Measurements from ENCODE around the gene GRIFIN. TPM values are rescaled to one million over a fixed set of nuclear protein-coding genes. Genes with fewer than 3 reads are reported as not detected.

The GRIFIN gene
- total and polyA plus RNA-seq, 2 donors (not counting 1 experiment from before 2014, with no cell fraction given): not detected

DNA sequence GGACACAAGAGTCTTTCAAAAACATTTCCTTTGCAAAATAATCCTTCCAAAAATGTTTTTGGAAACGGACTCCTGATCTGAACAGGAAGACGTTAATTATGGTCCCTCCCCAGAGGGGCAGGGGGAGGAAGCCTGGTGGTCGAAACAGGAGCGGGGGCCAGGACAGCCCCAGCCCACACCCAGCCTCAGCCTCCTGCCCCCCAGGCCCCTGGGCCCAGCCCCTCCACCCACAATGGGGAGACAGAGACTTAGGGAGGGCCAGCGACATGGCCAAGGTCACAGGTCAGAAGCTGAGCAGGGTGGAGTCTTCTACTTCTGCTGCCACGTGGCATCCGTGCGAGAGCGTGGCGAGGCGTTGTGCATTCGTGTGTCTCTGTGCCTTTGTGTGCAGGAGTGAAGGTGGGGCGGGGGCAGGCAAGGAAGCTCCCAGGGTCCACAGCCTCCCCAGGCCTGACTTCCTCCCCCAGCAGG, 14.0 kb upstream of the GRIFIN start:
- POLR2A ChIA-PET: no interaction called here
- Histone ChIP-seq H3K27ac (ENCODE audit: low read length in 2 of 2) (no peak overlapping the region), H3K27me3 (replicated peaks in 1 of 4; ENCODE audit: control extremely low read depth in 1 of 4, control insufficient read depth in 3 of 4, insufficient read depth in 4 of 4, low read length in 3 of 4) (peaks cover 0 to 27% (median 0%) of the 10 kb centered on the region in 4 experiments), H3K4me2 (replicated peaks; ENCODE audit: low read depth, low read length, poor library complexity, severe bottlenecking) (no peak overlapping the region), H3K4me1 (ENCODE audit: control insufficient read depth in 2 of 2, insufficient read depth in 2 of 2, low read length in 2 of 2) (peaks cover 0 to 6% of the 10 kb centered on the region in 2 donors), H3K9ac (ENCODE audit: low read length) (no peak overlapping the region), H2AFZ (ENCODE audit: insufficient read depth, low read depth, low read length, poor library complexity, severe bottlenecking) (no peak overlapping the region), H3K36me3 (replicated peaks in 1 of 2; ENCODE audit: control extremely low read depth in 1 of 2, control insufficient read depth in 1 of 2, extremely low read depth in 1 of 2, insufficient read depth in 2 of 2, low read length in 1 of 2) (no peaks in the 10 kb centered on the region), H3K9me3 (ENCODE audit: control extremely low read depth in 1 of 3, control insufficient read depth in 2 of 3, insufficient read depth in 1 of 3, low read length in 2 of 3) (peaks cover 0 to 4% (median 0%) of the 10 kb centered on the region in 3 donors), H4K20me1 (ENCODE audit: control insufficient read depth, insufficient read depth, low read length, poor library complexity, severe bottlenecking) (no peaks in the 10 kb centered on the region), H3K4me3 (ENCODE audit: control extremely low read depth in 1 of 5, extremely low read depth in 1 of 5, insufficient read depth in 1 of 5, low read depth in 2 of 5, low read length in 4 of 5) (no peak overlapping the region), H3K79me2 (ENCODE audit: control insufficient read depth, insufficient read depth, low read length) (no peaks in the 10 kb centered on the region)
- DNase-seq: no peak
- CTCF ChIA-PET: no interaction called here
- no peak for TF ChIP-seq EZH2 (IDR thresholded peaks at IDR 0.05; ENCODE audit: borderline replicate concordance, insufficient read depth, low read depth, low read length, poor library complexity, severe bottlenecking)
- TF ChIP-seq, protein P1, sequence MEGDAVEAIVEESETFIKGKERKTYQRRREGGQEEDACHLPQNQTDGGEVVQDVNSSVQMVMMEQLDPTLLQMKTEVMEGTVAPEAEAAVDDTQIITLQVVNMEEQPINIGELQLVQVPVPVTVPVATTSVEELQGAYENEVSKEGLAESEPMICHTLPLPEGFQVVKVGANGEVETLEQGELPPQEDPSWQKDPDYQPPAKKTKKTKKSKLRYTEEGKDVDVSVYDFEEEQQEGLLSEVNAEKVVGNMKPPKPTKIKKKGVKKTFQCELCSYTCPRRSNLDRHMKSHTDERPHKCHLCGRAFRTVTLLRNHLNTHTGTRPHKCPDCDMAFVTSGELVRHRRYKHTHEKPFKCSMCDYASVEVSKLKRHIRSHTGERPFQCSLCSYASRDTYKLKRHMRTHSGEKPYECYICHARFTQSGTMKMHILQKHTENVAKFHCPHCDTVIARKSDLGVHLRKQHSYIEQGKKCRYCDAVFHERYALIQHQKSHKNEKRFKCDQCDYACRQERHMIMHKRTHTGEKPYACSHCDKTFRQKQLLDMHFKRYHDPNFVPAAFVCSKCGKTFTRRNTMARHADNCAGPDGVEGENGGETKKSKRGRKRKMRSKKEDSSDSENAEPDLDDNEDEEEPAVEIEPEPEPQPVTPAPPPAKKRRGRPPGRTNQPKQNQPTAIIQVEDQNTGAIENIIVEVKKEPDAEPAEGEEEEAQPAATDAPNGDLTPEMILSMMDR (IDR thresholded peaks at IDR 0.05): no peak
- no peak for ATAC-seq (ENCODE audit: low read depth)
- Mint-ChIP-seq H3K9me3 (ENCODE audit: insufficient read depth) (no peaks in the 10 kb centered on the region), H3K4me3 (no peak overlapping the region), H3K27ac (no peak overlapping the region), H3K4me1 (peaks cover 2% of the 10 kb centered on the region), H3K27me3 (peaks cover 3% of the 10 kb centered on the region)
- WGBS (ENCODE audit: insufficient coverage): 86% methylated on average over 7 of the region's 13 CpGs
- intact Hi-C loops (cut with micrococcal nuclease): no loop called here

DNA sequence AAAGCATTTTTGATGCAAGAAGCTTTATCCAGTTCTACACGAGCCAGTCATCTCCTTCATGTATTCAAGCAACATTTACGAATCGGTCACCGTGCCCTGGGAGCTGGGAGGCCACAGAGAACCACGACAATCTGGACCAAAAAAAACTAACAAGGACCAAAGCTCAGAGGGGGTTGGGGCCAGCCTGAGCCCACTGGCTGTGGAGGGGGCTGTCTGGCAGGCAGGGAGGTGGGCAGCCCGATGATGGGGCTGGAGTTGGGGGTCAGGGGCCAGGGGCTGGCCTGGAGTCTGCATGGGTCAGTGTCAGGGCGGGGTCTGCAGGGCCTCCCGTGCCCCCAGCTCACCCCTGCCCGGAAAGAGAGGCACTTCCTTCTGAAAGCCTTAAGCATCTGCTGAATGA, 12.5 kb upstream of the GRIFIN start:
- TF ChIP-seq, protein P1 (IDR thresholded peaks at IDR 0.05): no peak
- no peak for TF ChIP-seq EZH2 (IDR thresholded peaks at IDR 0.05; ENCODE audit: borderline replicate concordance, insufficient read depth, low read depth, low read length, poor library complexity, severe bottlenecking)
- H3K4me3 ChIP-seq (ENCODE audit: control extremely low read depth in 1 of 5, extremely low read depth in 1 of 5, insufficient read depth in 1 of 5, low read depth in 2 of 5, low read length in 4 of 5): no peak overlapping the region
- CTCF ChIA-PET: interaction anchor here (0.6 to 1.0 kb wide), 2 partner anchors 20 to 123 kb away, joined by 3 to 4 read pairs; no protein-coding TSS in a partner anchor
- no peaks in the 10 kb centered on the region for H3K9me3 Mint-ChIP-seq (ENCODE audit: insufficient read depth)
- DNase-seq (no peak), ATAC-seq (ENCODE audit: low read depth) (no peak)
- no peak overlapping the region for H3K27ac ChIP-seq (ENCODE audit: low read length in 2 of 2)
- H3K9me3 ChIP-seq (ENCODE audit: control extremely low read depth in 1 of 3, control insufficient read depth in 2 of 3, insufficient read depth in 1 of 3, low read length in 2 of 3): peaks cover 0 to 5% (median 0%) of the 10 kb centered on the region in 3 donors
- no peak overlapping the region for H2AFZ ChIP-seq (ENCODE audit: insufficient read depth, low read depth, low read length, poor library complexity, severe bottlenecking)
- intact Hi-C loops (cut with micrococcal nuclease): no loop called here
- no peaks in the 10 kb centered on the region for H3K79me2 ChIP-seq (ENCODE audit: control insufficient read depth, insufficient read depth, low read length)
- H3K9ac ChIP-seq (ENCODE audit: low read length): no peak overlapping the region
- no peak overlapping the region for H3K4me3 Mint-ChIP-seq
- H3K27me3 Mint-ChIP-seq: no peaks in the 10 kb centered on the region
- no peak overlapping the region for H3K27ac Mint-ChIP-seq
- H4K20me1 ChIP-seq (ENCODE audit: control insufficient read depth, insufficient read depth, low read length, poor library complexity, severe bottlenecking): no peaks in the 10 kb centered on the region
- H3K36me3 ChIP-seq (replicated peaks in 1 of 2; ENCODE audit: control extremely low read depth in 1 of 2, control insufficient read depth in 1 of 2, extremely low read depth in 1 of 2, insufficient read depth in 2 of 2, low read length in 1 of 2): no peaks in the 10 kb centered on the region
- H3K27me3 ChIP-seq (replicated peaks in 1 of 4; ENCODE audit: control extremely low read depth in 1 of 4, control insufficient read depth in 3 of 4, insufficient read depth in 4 of 4, low read length in 3 of 4): peaks cover 0 to 21% (median 0%) of the 10 kb centered on the region in 4 experiments
- H3K4me1 ChIP-seq (ENCODE audit: control insufficient read depth in 2 of 2, insufficient read depth in 2 of 2, low read length in 2 of 2): no peaks in the 10 kb centered on the region
- POLR2A ChIA-PET: no interaction called here
- 56% methylated on average over 8 of the region's 9 CpGs for WGBS (ENCODE audit: insufficient coverage)
- peaks cover 2% of the 10 kb centered on the region for H3K4me1 Mint-ChIP-seq
- H3K4me2 ChIP-seq (replicated peaks; ENCODE audit: low read depth, low read length, poor library complexity, severe bottlenecking): no peak overlapping the region
